ENCODE results near the gene COL6A2. TPM values are rescaled to one million over a fixed set of nuclear protein-coding genes. Genes with fewer than 3 reads are reported as not detected.

Gene COL6A2
- total and polyA plus RNA-seq, 2 donors (not counting 1 experiment from before 2014, with no cell fraction given), result 1.2 to 2.1 TPM

- intact Hi-C loops (cut with micrococcal nuclease), result no loop called here
- Histone ChIP-seq H3K9ac (ENCODE audit: low read length) (no peak overlapping the region), H4K20me1 (ENCODE audit: control insufficient read depth, insufficient read depth, low read length, poor library complexity, severe bottlenecking) (no peaks in the 10 kb centered on the region), H3K9me3 (ENCODE audit: control extremely low read depth in 1 of 3, control insufficient read depth in 2 of 3, insufficient read depth in 1 of 3, low read length in 2 of 3) (peaks cover 0 to 19% (median 0%) of the 10 kb centered on the region in 3 donors), H3K4me3 (ENCODE audit: control extremely low read depth in 1 of 5, extremely low read depth in 1 of 5, insufficient read depth in 1 of 5, low read depth in 2 of 5, low read length in 4 of 5) (no peak overlapping the region), H3K36me3 (replicated peaks in 1 of 2; ENCODE audit: control extremely low read depth in 1 of 2, control insufficient read depth in 1 of 2, extremely low read depth in 1 of 2, insufficient read depth in 2 of 2, low read length in 1 of 2) (no peaks in the 10 kb centered on the region), H3K79me2 (ENCODE audit: control insufficient read depth, insufficient read depth, low read length) (no peaks in the 10 kb centered on the region), H3K27me3 (replicated peaks in 1 of 4; ENCODE audit: control extremely low read depth in 1 of 4, control insufficient read depth in 3 of 4, insufficient read depth in 4 of 4, low read length in 3 of 4) (no peaks in the 10 kb centered on the region), H3K4me1 (ENCODE audit: control insufficient read depth in 2 of 2, insufficient read depth in 2 of 2, low read length in 2 of 2) (no peaks in the 10 kb centered on the region), H3K27ac (ENCODE audit: low read length in 2 of 2) (no peak overlapping the region), H2AFZ (ENCODE audit: insufficient read depth, low read depth, low read length, poor library complexity, severe bottlenecking) (no peak overlapping the region), H3K4me2 (replicated peaks; ENCODE audit: low read depth, low read length, poor library complexity, severe bottlenecking) (no peak overlapping the region)
- POLR2A ChIA-PET, result no interaction called here
- Mint-ChIP-seq H3K4me1 (no peaks in the 10 kb centered on the region), H3K27me3 (no peaks in the 10 kb centered on the region), H3K27ac (no peak overlapping the region), H3K9me3 (ENCODE audit: insufficient read depth) (no peaks in the 10 kb centered on the region), H3K4me3 (no peak overlapping the region)
- DNase-seq (no peak), ATAC-seq (ENCODE audit: low read depth) (no peak)
- CTCF ChIA-PET, result no interaction called here
- TF ChIP-seq EZH2 (IDR thresholded peaks at IDR 0.05; ENCODE audit: borderline replicate concordance, insufficient read depth, low read depth, low read length, poor library complexity, severe bottlenecking) (no peak), CTCF (IDR thresholded peaks at IDR 0.05) (no peak)
- 90% methylated on average over 28 of the region's 30 CpGs for WGBS (ENCODE audit: insufficient coverage)
Measured at GRCh38 chr21:46080171-46081021, 17.5 kb upstream of the COL6A2 start.

Measured in B cell (primary cell).